ENCODE measurements around the gene CEL.

CEL gene

DNA sequence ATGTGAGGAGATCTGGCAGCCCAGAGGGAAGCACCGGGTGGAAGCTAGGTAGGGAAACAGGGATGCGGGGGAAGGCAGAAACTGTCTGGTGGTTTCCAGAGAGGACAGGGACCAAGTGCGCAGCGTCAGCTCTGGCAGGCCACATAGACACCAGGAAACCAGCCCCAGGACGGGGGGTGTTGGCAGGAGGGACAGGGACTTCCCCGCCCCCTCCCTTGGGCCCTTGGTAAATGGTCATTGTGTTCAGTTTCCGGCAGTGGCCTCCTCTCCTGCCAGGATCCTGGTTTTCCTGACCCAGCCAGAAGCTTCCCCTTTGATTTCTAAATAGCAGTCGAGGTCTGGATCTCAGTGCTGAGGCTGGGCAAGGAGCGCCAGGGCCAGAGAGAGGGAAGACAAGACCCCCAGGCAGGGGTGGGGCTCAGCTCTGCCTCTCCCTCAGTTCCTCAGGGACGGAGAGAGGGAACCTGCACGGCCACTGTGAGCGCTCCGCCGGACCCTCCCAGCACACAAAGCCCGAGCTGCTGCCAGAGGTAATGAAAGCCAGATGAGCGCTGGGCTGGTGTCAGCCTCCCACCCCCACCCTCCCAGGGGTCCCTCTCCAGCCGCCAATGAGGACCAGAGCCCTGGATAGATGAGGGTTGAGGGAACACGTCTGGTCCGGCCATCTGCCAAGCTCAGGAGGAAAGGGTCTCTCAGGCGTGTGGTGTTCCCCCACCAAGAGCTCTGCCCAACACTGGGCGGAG lies 57.5 kb downstream of the CEL start:
- DNase-seq = no peak

DNA sequence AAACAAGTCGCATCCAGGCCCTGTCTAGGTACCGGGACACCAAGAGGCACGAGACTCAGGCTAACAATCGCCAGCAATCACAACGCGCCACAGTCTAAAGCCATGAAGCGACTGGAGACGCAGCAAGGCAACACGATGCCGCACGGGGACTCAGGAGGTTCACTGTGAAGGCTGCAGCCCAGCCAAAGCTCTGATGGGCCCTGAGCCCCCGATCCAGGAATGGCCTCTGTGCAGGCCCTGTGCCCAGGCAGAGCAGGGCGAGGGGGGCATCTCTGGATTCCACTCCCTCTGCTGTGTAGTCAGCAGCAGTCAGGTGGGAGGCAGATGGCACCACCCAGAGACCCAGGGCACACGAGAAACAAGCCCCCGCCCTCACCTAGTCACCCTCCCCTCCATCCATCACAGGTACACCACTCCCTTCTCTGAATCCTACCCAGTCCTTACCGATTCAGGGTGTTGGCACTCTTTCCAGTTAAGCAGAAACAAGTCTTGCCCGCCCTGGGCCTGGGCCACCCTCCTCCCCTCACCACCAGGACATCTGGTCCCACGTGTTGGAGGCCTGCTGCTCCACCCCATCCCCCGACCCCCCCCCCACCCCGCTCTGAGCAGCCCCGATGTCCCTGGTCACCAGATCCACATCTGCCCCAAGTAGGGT lies 58.2 kb downstream of the CEL start:
- DNase-seq = no peak

DNA sequence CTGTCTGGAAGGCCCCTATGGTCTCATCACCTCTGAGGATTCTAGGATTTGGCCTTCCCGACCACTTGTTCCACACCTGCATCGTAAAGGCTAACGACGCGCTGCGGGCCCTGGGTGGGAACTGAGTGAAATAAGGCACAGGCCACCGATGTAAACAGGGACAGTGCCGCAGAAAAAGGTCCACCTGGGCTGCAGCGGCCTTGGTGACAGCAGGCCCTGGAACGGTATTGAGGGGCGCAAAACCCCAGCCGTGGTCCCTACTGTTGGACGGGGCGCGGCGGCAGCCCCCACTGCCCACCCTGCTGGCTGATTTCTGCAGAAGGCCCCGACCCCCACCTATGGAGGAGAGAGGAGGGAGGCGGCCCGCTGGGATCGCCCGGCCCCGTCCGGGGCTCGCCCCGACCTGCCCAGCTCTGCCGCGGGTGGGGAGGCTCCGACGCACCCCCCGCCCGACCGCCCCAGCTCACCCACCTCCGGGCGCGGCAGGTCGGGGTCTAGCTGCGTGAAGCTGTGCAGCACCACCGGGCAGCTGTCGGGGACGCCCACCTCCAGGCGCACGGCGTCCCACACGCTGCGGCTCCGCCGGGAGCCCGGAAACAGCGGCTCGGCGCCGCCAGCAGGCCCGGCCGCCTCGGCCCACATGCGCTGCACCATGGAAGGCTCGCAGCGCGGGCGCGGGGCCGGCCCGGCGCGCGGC lies 58.9 kb downstream of the CEL start:
- no peak for DNase-seq
